ENCODE results near the gene DENND1C.

The DENND1C gene

GRCh38 chr19:6417713-6418561 is 63.6 kb downstream of the DENND1C start:
- H3K9me3 ChIP-seq (ENCODE audit: insufficient read depth, low read depth, low read length) = no peaks in the 10 kb centered on the region
- no peak for TF ChIP-seq EZH2phosphoT487 (IDR thresholded peaks at IDR 0.05; ENCODE audit: borderline replicate concordance)
- TF ChIP-seq, protein P1, sequence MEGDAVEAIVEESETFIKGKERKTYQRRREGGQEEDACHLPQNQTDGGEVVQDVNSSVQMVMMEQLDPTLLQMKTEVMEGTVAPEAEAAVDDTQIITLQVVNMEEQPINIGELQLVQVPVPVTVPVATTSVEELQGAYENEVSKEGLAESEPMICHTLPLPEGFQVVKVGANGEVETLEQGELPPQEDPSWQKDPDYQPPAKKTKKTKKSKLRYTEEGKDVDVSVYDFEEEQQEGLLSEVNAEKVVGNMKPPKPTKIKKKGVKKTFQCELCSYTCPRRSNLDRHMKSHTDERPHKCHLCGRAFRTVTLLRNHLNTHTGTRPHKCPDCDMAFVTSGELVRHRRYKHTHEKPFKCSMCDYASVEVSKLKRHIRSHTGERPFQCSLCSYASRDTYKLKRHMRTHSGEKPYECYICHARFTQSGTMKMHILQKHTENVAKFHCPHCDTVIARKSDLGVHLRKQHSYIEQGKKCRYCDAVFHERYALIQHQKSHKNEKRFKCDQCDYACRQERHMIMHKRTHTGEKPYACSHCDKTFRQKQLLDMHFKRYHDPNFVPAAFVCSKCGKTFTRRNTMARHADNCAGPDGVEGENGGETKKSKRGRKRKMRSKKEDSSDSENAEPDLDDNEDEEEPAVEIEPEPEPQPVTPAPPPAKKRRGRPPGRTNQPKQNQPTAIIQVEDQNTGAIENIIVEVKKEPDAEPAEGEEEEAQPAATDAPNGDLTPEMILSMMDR (conservative IDR thresholded peaks at IDR 0.05; ENCODE audit: low read length) = peak; percentile 34; the same call in 1 of the 2 replicates
- peaks cover 12% of the 10 kb centered on the region for H3K4me1 ChIP-seq (ENCODE audit: insufficient read depth, low read length, poor library complexity, severe bottlenecking)
- H3K9me2 ChIP-seq (replicated peaks; ENCODE audit: low read depth, low read length) = no peaks in the 10 kb centered on the region
- H3K79me2 ChIP-seq (ENCODE audit: insufficient read depth, low read length) = peaks cover 57% of the 10 kb centered on the region
- no peak overlapping the region for H3K9ac ChIP-seq (ENCODE audit: low read depth, low read length, poor library complexity, severe bottlenecking)
- H3K27me3 ChIP-seq (ENCODE audit: insufficient read depth, low read length, poor library complexity, severe bottlenecking) = no peaks in the 10 kb centered on the region
- no peaks in the 10 kb centered on the region for H3F3A ChIP-seq (ENCODE audit: low read depth)
- H3K4me2 ChIP-seq (ENCODE audit: low read depth, low read length, poor library complexity, severe bottlenecking) = no peak overlapping the region
- peaks cover 80% of the 10 kb centered on the region for H4K20me1 ChIP-seq (ENCODE audit: insufficient read depth, low read length, poor library complexity, severe bottlenecking)
- H3K4me3 ChIP-seq (ENCODE audit: low read length, poor library complexity, severe bottlenecking) = no peak overlapping the region
- peaks cover 82% of the 10 kb centered on the region for H3K36me3 ChIP-seq (ENCODE audit: insufficient read depth, low read length)
- H2AFZ ChIP-seq (ENCODE audit: low read length) = no peak overlapping the region

Data from Loucy (cell line).